Activated naive CD8-positive, alpha-beta T cell (primary cell): ENCODE results near the gene SLC20A1.
A peak's percentile ranks its signal among the peaks of the same experiment; 100 is the strongest.
"Not testable (repeated sequence)": the region's sequence is repeated elsewhere in the genome, so short reads cannot be mapped to it uniquely, and the experiment has no call there.

Source experiments
- H3K27ac Mint-ChIP-seq: one replicate; pipeline ENCODE4 v1.8.0; 2021; ENCODE audit warnings: mixed read lengths
- H3K27me3 Mint-ChIP-seq: one replicate; pipeline ENCODE4 v1.8.0; 2021; ENCODE audit warnings: mixed read lengths
- H3K36me3 Mint-ChIP-seq: one replicate; pipeline ENCODE4 v1.8.0; 2021; ENCODE audit warnings: mixed read lengths
- H3K4me1 Mint-ChIP-seq: one replicate; pipeline ENCODE4 v1.8.0; 2021; ENCODE audit warnings: low read depth, mixed read lengths
- H3K4me3 Mint-ChIP-seq: one replicate; pipeline ENCODE4 v1.8.0; 2021; ENCODE audit warnings: mild to moderate bottlenecking, mixed read lengths
- H3K9me3 Mint-ChIP-seq: one replicate; pipeline ENCODE4 v1.8.0; 2021; ENCODE audit warnings: low read depth, mixed read lengths

Gene SLC20A1

DNA sequence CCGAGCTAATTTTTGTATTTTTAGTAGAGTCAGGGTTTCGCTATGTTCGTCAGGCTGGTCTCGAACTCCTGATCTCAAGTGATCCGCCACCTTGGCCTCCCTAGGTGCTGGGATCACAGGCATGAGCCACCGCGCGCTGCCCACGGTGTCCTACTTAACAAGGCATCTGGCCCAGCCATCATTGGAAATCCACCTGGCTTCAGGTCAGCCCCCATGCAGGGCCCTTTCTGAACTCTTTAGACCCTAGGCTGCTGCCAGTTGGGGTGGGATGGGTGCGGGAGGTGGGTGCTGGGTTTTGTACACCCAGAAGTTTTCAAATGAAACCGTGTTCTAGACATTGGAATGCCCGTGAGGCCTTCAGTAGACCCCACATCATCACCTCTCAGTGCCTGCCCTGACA is 48.4 kb downstream of the SLC20A1 start:
- Mint-ChIP-seq H3K36me3 (no peaks in the 10 kb centered on the region), H3K9me3 (no peaks in the 10 kb centered on the region), H3K27me3 (no peaks in the 10 kb centered on the region), H3K4me3 (no peak overlapping the region), H3K27ac (no peak overlapping the region), H3K4me1 (peaks cover 25% of the 10 kb centered on the region)

DNA sequence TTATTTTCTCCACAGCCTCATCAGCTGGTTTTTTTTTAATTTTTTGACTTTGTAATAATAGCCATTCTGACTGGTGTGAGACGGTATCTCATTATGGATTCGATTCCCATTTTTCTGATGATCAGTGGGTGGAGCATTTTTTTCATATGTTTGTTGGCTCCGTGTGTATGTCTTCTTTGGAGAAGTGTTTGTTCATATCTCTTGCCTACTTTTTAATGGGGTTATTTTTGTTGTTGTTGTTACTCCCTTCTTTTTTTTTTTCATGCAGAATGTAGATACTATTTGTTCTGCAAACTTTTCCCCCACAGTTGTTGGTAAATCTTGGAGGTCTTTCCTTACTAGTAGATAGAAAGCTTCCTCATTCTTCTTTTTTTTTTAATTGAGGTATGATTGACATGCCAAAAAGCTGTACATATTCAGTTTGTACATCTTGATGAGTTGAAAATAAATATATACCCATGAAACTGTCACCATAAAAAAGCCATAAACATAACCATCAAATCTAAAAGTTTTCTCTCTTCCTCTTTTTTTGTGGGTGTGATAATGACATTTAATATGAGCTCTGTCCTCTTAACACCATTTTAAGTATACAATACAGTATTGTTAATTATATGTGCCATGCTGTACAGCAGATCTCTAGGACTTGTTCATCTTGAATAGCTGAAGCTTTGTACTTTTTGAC is 53.2 kb downstream of the SLC20A1 start:
- no peak overlapping the region for H3K27ac Mint-ChIP-seq
- peaks cover 2% of the 10 kb centered on the region for H3K4me1 Mint-ChIP-seq
- peaks cover 6% of the 10 kb centered on the region for H3K27me3 Mint-ChIP-seq
- H3K36me3 Mint-ChIP-seq, result no peaks in the 10 kb centered on the region
- no peak overlapping the region for H3K4me3 Mint-ChIP-seq
- no peaks in the 10 kb centered on the region for H3K9me3 Mint-ChIP-seq

DNA sequence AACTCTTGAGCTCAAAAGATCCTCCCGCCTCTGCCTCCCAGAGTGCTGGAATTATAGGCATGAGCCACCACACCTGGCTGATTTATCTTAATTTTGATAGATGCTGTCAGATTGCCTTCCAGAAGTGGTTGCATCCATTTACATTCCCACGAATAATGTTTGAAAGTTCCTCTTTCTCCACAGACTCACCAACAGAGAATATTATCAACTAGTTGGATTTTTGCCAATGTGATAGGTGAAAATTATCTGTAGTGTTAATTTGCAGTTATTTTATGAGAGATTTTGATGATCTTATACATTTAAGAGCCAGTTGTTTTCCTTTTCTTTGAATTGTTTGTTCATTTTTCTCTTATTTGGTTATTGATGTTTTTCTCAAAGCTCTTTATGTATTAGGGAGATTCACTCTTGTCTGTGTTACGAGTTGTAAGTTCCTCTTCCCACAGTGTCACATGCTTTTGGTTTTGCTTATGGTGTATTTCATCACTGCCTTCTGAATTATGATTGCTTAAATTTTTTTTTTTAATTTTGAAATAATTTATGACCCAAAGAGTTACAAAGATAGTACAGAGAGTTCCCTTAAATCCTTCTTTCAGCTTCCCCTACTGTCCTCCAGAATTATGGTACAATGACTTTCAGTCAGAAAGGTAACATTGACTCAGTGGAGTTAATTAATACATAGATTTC is 54.4 kb downstream of the SLC20A1 start:
- no peak overlapping the region for H3K27ac Mint-ChIP-seq
- H3K9me3 Mint-ChIP-seq, result no peaks in the 10 kb centered on the region
- H3K4me1 Mint-ChIP-seq, result peaks cover 2% of the 10 kb centered on the region
- no peaks in the 10 kb centered on the region for H3K36me3 Mint-ChIP-seq
- no peak overlapping the region for H3K4me3 Mint-ChIP-seq
- peaks cover 8% of the 10 kb centered on the region for H3K27me3 Mint-ChIP-seq

DNA sequence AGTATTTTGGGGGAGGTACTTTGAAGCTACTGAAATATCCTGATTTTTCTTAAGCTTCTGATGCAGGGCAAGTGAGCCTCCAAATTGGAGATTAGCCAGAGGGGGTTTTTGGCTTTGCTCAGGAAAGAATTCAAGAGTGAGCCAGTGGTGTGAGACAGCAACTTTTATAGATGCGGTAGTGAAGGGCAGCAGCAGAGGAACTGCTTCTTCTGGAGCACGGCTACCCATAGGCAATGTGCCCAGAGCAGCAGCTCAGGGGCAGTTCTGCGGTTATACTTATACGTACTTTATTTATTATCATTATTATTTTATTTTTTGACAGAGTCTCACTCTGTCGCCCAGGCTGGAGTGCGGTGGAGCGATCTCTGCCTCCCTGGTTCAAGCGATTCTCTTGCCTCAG is 55.3 kb downstream of the SLC20A1 start:
- Mint-ChIP-seq H3K27me3 (peaks cover 8% of the 10 kb centered on the region), H3K4me1 (peaks cover 9% of the 10 kb centered on the region), H3K4me3 (no peak overlapping the region), H3K36me3 (no peaks in the 10 kb centered on the region), H3K9me3 (no peaks in the 10 kb centered on the region), H3K27ac (no peak overlapping the region)

DNA sequence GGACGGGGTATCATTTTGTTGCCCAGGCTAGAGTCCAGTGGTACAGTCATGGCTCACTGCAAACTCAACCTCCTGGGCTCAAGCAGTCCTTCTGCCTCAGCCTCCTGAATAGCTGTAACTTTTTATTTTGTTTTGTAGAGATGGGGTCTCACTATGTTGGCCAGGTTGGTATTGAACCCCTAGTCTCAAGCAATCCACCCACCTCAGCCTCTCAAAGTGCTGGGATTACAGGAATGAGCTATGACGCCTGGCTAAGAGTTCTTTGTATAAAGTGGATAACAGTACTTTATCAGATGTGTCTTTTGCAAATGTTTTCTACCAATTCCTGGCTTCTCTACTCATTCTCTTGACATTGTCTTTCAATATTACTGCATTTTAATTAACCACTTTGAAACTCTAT is 57.9 kb downstream of the SLC20A1 start:
- Mint-ChIP-seq H3K27me3 (peaks cover 10% of the 10 kb centered on the region), H3K4me1 (peaks cover 24% of the 10 kb centered on the region), H3K4me3 (no peak overlapping the region), H3K27ac (no peak overlapping the region), H3K9me3 (no peaks in the 10 kb centered on the region), H3K36me3 (no peaks in the 10 kb centered on the region)

DNA sequence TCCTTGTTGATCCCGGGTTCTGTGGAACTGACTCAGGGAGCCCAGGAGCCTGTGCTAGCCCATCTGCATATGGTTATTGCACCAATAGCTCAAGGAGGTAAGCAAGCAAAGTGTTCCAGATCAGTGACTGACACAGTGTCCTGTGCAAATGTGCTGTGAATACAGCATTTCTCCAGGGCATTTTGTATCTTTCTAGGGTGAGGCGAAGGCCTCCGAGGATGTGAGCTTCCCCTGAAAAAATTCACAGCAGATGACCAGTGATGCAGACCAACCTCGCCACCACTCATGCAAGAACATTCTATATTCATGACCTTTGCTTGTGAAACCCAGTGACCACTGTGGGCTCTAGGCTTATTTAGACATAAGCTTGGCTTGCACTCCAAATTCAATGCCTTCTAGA is 59.8 kb downstream of the SLC20A1 start:
- no peak overlapping the region for H3K27ac Mint-ChIP-seq
- H3K4me1 Mint-ChIP-seq, result peaks cover 25% of the 10 kb centered on the region
- no peaks in the 10 kb centered on the region for H3K36me3 Mint-ChIP-seq
- no peaks in the 10 kb centered on the region for H3K9me3 Mint-ChIP-seq
- H3K4me3 Mint-ChIP-seq, result no peak overlapping the region
- peaks cover 10% of the 10 kb centered on the region for H3K27me3 Mint-ChIP-seq

DNA sequence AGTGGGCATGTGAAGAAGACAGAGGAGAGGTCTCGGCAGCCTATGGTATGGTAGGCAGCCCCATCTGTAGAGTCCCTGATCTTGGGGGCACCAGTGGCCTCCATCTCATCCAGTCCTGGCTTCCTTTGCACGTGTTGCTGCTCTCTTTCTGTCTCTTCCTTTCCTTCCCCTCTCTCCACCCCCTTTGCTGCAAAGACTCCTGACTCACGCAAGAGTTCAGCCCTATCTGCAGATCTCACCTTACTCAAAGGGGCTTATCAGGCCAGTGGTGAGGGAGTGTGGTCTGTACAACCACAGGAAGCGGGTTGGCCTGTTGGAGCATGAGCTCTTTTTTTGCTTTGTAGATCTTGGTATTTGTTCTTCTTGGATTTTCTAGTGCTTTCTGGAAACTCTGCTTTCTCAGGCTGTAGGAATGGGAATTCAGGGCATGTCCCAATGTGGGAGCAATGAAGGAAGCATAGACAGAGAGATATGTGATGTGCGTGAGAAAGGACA is 60.5 kb downstream of the SLC20A1 start:
- Mint-ChIP-seq H3K4me3 (peak overlapping the region; percentile 61), H3K9me3 (no peaks in the 10 kb centered on the region), H3K4me1 (peaks cover 25% of the 10 kb centered on the region), H3K36me3 (no peaks in the 10 kb centered on the region), H3K27me3 (peaks cover 8% of the 10 kb centered on the region), H3K27ac (no peak overlapping the region)

DNA sequence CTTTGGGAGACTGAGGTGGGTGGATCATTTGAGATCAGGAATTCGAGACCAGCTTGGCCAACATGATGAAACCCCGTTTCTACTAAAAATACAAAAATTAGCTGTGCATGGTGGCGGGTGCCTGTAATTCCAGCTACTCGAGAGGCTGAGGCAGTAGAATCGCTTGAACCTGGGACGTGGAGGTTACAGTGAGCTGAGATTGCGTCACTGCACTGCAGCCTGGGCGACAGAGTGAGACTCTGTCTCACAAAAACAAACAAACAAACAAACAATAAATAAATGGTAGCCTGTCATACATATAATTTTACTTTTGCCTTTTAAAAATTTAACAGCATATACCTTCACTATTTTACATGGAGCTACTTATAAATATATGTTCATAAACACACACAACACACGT is 61.2 kb downstream of the SLC20A1 start:
- H3K27me3 Mint-ChIP-seq, H3K27ac Mint-ChIP-seq, H3K9me3 Mint-ChIP-seq, H3K36me3 Mint-ChIP-seq, H3K4me3 Mint-ChIP-seq: not testable (repeated sequence)
- H3K4me1 Mint-ChIP-seq, result peaks cover 25% of the 10 kb centered on the region

DNA sequence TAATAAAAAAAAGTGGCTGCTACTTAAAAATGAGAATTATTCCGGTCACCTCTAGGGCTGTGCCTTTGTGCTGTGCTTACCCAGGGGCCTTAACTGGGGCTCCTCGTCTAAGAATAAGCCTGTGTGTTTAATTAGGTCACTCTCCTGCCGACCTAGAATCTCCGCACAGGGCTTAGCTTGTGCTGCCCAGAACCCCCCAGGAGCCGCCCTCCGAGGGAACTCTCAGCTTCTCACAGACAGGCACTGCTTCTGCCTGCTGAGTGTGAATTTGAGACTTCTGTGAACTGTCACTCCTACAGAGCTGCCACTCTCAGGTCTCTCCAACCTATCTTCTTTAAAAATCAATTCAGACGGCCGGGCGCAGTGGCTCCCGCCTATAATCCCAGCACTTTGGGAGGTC is 63.2 kb downstream of the SLC20A1 start:
- Mint-ChIP-seq H3K9me3 (no peaks in the 10 kb centered on the region), H3K27me3 (peaks cover 6% of the 10 kb centered on the region), H3K4me1 (peaks cover 24% of the 10 kb centered on the region), H3K36me3 (no peaks in the 10 kb centered on the region), H3K27ac (no peak overlapping the region), H3K4me3 (no peak overlapping the region)

DNA sequence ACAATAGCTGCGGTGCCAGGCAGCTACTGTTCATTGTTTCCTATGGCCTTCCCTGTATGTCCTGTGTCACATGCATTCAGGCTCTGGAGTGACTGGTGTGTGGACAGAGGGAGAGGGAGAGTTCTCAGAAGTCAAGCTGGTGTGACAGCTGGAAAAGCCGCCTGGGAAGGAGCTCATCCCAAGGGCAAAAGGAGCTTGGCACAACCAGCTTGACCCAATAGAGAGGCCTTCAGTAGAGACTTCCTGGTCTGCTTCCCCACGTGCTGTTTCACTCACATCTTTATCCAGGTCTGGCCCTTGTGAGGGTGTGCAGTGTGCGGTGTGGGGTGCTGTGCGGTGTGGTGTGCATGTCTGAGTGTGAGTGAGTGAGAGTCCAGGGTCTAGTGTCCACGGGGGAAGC is 64.0 kb downstream of the SLC20A1 start:
- Mint-ChIP-seq H3K9me3 (no peaks in the 10 kb centered on the region), H3K4me3 (no peak overlapping the region), H3K27ac (no peak overlapping the region), H3K36me3 (no peaks in the 10 kb centered on the region), H3K27me3 (peaks cover 4% of the 10 kb centered on the region), H3K4me1 (peaks cover 24% of the 10 kb centered on the region)

DNA sequence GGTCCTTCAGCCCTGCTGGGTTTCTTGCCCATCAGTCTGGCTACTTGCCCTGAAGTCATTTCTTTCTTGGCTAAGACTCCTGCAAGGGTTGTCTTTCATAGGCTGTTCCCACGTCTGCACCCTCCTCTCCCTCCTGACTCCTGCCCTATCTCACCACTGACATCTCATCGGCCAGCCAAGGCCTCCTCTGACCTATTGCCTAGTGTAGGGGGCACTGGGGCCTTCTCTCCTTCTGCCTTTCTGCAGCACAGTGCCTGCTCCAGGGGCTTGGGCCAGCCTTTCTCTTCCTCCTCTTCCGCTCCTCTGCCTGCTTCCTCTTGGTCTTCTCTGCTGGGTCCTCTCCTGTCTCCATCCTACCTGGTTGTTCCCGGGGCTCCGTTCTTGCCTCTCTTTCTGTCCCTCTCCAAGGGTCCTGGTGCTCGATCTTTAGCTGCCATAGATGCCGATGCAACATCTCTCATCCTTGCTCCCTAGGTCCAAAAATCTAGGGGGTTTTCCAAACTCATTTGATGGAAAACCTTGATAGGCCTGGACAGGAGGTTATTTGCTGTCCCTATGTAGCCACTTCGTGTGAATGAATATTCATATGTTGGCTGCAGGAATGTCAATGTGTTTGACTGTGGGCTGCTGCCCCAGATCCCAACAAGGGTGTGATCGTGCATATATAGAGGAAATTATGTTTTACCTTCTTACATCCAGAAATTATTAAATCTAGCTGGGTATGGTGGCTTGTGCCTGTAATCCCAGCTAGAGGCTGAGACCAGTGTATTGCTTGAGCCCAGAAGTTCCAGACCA is 65.4 kb downstream of the SLC20A1 start:
- peaks cover 4% of the 10 kb centered on the region for H3K27me3 Mint-ChIP-seq
- H3K36me3 Mint-ChIP-seq, result no peaks in the 10 kb centered on the region
- H3K9me3 Mint-ChIP-seq, result no peaks in the 10 kb centered on the region
- no peak overlapping the region for H3K27ac Mint-ChIP-seq
- no peak overlapping the region for H3K4me3 Mint-ChIP-seq
- peaks cover 15% of the 10 kb centered on the region for H3K4me1 Mint-ChIP-seq

DNA sequence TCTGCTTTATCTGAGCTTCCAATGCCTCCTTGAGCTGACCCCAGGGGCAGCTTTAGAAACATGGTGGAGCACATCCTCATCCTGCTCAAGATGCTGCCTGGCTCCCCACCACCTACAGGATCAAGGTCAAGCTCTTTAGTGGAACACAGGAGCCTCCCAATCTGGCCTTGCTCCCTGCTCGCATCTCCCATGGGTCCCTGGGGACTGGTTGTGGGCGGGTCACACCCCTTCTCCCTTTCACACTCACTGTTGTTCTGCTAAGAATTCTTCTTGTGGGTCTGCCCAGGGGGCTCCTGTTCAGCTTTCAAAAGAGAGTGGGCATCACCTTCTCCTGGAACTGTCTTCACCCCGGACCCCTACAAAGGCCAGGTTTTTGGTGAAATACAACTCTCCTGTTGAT is 66.7 kb downstream of the SLC20A1 start:
- no peak overlapping the region for H3K4me3 Mint-ChIP-seq
- H3K36me3 Mint-ChIP-seq, result no peaks in the 10 kb centered on the region
- no peak overlapping the region for H3K27ac Mint-ChIP-seq
- peaks cover 2% of the 10 kb centered on the region for H3K27me3 Mint-ChIP-seq
- H3K4me1 Mint-ChIP-seq, result peaks cover 2% of the 10 kb centered on the region
- no peaks in the 10 kb centered on the region for H3K9me3 Mint-ChIP-seq

DNA sequence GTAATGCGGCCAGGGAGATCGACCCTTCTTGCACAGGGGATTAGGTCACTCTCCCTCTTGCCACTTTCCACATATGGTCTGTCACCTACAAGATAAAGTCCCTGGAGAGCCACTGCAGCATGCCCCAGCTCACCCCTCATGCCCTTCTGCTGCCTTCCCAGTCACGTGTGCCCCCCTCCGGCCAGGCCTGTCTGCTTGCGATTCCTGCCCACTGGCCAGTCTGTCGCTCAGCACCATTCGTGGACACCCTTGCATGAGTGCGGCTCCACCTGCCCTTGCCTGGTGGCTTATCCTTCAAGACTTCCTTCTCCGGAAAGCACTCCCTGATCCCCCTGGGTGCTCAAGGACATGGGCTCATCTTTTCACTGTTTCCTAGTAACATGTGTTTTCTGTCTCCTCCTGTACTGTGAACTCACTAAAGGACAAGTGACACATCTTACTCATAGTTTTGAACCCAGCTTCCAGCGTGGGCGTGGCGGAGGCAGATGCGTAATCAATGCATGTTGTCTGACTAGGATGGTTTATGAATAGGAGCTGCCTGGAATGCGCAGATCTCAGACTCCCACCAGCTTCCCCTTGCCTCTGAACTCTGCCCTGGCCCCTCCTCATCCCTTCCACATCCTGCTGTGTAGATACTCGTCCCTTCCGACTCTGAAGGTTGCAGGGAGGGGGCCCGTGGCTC is 67.3 kb downstream of the SLC20A1 start:
- no peaks in the 10 kb centered on the region for H3K36me3 Mint-ChIP-seq
- H3K9me3 Mint-ChIP-seq, result no peaks in the 10 kb centered on the region
- no peak overlapping the region for H3K4me3 Mint-ChIP-seq
- H3K27me3 Mint-ChIP-seq, result peaks cover 2% of the 10 kb centered on the region
- peaks cover 2% of the 10 kb centered on the region for H3K4me1 Mint-ChIP-seq
- no peak overlapping the region for H3K27ac Mint-ChIP-seq
